GM21447 (cell line): ENCODE measurements around the gene PI4KB.
"Not testable (repeated sequence)": the region's sequence is repeated elsewhere in the genome, so short reads cannot be mapped to it uniquely, and the experiment has no call there.

Source experiments
- ATAC-seq: cut with Tn5 transposase; IDR thresholded peaks from one replicate; pipeline ENCODE4 v1.9.1; 2021; ENCODE audit not compliant: unreplicated experiment

The PI4KB gene

DNA sequence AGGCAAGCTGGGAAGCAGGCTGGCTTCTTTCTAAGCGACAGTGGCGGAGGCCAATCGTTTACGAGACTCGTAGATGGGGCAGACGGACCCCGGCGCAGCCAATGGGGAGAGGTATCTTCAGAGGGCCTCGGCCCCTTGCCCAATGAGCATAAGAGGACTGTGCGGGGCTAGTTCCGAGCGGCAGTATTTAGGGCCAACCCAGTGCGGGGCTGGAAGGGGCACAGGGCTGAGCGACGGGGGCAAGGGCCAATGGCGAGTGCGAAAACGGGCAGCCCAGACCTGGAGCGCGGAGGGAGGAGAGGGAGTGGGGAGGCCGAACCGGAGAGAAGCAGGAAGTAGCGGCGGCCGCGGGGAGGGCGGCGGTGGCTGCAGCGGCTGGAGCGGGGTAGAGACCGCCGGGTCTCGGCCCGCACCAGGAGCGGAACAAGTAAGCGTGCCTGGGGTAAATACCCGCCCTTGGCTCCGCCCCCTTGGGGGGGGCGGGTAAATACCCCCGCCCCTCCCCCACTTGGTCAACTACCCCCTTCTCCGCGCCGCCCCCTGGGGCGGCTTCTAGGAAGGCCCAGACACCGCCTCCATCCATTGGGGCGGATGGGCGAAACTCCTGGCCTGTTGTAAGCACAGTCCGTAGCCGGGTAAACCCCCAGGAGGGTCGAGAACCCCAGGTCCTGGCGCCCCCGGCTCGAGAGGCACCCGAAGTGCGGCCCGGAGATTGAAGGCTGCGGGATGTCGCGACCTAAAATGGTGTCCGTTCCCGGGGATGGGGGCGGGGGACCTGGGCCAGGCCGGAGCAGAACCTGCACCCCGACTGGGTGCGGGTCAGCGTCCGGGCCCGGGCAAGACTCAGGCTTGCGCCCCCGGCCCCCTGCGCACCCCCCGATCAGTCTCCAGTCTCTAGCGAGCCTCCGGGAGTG is 45.0 kb downstream of the PI4KB start, which contains the start of gene ZNF687:
Gene ZNF687, plus strand, starts transcription at position 331 of the 914 bp plus-strand sequence. CDS start 3,993 bp downstream, outside the sequence.
- ATAC-seq = peak; percentile 89

GRCh38 chr1:151281225-151281968 is 45.8 kb downstream of the PI4KB start:
- peak; percentile 33 for ATAC-seq

DNA sequence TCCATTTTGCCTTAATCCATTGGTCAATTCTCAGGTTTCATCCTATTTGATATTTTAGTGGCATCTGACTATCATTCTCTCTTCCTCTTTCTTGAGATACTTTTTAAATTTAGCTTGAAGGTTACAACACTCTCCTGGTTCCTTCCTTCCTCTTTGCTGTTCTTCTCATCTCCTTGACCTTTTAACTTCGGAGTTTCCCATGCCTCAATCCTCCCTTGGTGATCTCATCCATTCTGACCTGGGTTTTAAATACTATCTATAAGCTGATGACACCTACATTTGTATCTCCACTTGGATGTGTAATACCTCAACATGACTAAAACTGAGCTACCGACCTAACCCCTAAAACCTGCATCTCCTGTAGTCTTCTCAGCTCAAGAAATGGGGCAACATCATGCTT is 50.0 kb downstream of the PI4KB start:
- ATAC-seq = no peak

- ATAC-seq = not testable (repeated sequence)
These were observed 51.9 kb downstream of the PI4KB start for GRCh38 chr1:151275341-151275740.

DNA sequence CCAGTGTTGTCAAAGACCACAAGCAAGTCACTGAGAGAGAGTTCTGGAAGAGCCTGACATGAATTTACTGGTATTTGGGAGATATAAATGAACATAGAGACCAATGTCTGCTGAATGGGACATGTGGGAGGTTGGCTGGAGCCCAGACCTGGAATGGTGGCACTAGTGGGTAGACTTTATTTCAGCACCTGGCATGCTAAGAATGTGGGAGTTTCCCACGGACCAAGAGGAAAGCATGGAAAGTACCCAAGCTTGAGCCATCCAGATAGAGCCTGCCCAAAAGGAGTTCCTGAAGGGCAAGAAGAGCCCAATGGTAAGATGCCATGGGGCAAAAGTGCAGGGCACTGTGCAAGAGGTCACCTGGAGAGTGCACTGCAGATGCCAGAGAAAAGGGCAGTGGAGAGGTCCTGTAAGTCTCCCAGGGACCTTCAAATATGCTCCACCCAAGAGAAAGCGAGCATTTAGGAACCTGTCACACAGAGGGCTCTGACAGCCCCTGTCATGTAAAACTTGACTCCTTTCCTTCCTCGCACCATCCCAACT is 53.2 kb downstream of the PI4KB start:
- ATAC-seq = no peak

- ATAC-seq = no peak
These were observed 59.5 kb downstream of the PI4KB start for GRCh38 chr1:151267760-151268159.

DNA sequence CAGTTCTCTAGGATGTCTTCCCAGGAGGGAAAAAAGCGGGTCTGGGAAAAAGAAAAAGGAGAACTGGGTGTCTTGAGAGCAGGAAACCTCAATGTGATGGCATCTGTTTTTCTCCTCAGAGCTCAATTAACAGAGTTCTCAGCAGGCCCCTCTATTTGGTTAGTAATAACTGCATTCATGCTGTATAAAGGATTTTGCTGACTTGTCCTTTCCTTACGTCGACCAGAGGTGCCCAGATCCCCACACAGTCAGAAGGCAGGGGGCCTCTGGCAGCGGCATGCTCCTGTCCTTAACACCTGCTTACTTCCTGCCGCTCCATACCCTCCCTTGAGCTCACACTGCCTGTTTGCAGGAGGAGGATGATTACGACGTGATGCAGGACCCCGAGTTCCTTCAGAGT is 60.4 kb downstream of the PI4KB start:
- ATAC-seq = no peak

DNA sequence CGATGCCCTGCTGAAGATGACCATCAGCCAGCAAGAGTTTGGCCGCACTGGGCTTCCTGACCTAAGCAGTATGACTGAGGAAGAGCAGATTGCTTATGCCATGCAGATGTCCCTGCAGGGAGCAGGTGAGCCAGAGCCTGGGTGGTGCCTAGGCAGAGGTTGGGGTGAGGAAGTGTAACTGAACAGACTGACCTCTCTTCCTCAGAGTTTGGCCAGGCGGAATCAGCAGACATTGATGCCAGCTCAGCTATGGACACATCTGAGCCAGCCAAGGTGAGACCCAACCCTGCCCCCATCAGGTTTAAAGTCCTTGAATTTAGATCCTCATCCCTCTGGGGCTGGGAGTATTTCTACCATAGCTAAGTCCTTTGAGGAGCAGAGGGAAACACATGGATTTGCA is 60.9 kb downstream of the PI4KB start:
- ATAC-seq = no peak

DNA sequence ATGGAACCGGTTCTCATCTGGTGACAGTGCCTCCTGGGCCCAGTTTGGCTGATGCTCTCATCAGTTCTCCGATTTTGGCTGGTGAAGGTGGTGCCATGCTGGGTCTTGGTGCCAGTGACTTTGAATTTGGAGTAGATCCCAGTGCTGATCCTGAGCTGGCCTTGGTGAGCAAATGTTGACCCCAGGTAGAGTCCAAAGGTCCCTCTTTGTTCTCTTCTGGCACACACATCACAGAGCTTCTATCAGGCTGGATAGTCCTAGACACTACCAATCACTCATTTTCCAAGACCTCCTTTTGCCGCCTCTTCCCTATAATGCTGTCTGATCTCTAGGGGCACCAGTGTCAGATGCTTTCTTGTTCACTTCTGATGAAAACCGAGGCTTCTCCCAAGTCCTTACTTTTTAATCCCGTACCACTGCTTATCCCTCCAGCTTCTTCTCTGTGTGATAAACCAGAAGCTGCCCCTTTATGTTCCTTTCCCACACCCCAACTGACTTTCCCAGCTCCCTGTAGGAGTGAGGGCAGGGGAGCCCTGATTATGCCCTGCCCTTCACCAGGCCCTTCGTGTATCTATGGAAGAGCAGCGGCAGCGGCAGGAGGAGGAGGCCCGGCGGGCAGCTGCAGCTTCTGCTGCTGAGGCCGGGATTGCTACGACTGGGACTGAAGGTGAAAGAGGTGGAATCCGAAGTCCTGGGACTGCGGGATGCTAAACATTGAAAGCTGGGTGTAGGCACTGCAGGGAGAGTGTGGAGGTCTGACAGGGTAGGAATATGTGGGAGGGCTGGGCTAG is 61.6 kb downstream of the PI4KB start:
- no peak for ATAC-seq

- ATAC-seq = no peak
These were observed 67.9 kb downstream of the PI4KB start for GRCh38 chr1:151259351-151259750.

- ATAC-seq = no peak
These were observed 71.8 kb downstream of the PI4KB start for GRCh38 chr1:151255381-151255780.

DNA sequence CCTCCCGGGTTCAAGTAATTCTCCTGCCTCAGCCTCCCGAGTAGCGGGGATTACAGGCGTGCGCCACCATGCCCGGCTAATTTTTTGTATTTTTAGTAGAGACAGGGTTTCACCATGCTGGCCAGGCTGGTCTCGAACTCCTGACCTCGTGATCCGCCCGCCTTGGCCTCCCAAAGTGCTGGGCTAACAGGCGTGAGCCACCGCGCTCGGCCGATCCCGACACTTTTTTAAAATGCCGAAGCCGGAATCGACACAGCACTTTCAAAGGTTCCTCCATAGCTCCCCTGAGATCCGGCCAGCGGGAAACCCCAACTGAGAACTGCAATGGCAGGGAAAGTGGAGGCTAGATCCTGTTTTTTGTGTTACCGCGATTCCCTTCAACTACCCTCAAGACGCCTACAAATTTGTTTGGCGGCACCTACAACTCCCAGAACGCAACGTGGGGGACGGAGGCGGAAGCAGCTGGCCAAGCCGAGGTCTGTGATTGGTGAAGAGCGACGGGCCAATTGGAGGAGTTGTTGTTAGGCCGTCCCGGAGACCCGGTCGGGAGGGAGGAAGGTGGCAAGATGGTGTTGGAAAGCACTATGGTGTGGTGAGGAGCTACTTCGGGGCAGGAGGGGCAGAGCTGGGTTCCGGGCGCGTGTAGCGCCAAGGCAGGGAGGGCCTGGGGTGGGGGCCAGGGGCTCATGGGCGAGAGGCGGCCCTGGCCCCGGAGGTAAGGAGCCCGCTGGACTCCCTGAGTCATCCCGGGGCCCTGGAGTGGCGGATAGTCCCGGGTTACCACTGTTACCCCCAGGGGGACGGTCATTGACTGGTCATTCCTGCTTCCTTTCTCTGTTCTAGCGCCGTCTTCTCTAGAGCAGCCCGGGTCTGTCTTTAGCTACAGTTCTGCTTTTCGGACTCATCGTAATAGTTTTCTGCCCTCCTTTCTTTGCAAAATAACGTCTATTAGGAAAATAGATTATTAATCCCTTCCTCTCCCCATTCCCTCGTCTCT is 72.7 kb downstream of the PI4KB start, which contains the start of gene PSMD4:
Gene PSMD4, plus strand, starts transcription at position 518 of the 997 bp plus-strand sequence. Its CDS starts 49 bp downstream, at position 567.
- ATAC-seq = peak; percentile 91

GRCh38 chr1:151251656-151252470 is 75.4 kb downstream of the PI4KB start:
- no peak for ATAC-seq

DNA sequence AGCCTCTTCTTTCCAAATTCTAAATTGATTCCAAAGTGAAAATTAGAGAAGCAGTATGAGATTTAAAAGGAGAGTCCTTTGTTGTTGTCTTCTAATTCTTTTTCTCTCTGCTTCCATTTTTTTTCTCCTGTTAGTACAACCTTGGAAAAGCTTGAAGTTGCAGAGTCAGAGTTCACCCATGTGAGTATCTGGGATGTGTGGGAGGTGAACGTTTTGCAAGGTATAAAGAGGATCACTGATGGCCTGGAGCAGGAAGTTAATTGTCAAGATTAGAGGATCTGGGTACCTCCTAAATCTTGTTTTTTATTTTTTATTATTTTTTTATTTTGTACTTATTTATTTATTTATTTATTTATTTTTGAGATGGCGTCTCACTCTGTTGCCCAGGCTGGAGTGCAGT is 80.4 kb downstream of the PI4KB start:
- no peak for ATAC-seq

GRCh38 chr1:151243683-151244216 is 83.5 kb downstream of the PI4KB start:
- ATAC-seq = no peak

DNA sequence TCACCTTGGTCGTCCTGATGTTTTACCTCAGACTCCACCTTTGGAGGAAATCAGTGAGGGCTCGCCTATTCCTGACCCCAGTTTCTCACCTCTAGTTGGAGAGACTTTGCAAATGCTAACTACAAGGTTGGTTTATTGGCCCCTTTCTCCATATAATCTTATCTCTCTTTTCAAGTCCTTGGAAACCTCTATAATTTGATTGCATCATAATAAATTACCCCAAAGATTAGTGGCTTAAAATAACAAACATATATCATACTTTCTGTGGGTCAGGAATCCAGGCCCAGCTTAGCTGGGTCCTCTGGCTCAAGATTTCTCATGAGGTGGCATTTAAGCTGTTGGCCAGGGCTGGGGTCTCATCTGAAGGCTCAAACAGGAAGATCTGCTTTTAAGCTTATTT is 84.8 kb downstream of the PI4KB start:
- no peak for ATAC-seq
